Measurements from ENCODE around the gene RPSA.
"Not testable (repeated sequence)": the region's sequence is repeated elsewhere in the genome, so short reads cannot be mapped to it uniquely, and the experiment has no call there.

The RPSA gene

GRCh38 chr3:39423436-39423970, 17.0 kb downstream of the RPSA start:
- DNase-seq = no peak

DNA sequence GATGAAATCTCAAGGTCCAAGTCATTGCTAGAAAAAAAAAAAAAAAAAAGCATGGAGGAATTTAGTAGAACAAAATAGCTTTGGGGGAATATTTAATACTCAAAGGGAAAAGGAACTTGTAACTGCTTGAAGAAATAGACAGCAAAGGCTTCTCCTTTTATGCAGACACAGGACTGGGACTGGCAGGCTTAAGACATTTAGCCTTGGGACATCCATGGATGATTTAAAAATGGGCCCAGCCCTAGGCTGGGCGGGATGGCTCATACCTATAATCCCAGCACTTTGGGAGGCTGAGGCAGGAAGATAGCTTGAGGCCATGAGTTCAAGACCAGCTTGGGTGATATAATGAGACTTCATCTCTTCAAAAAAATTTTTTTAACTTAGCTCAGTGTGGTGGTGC, 19.8 kb downstream of the RPSA start:
- DNase-seq = no peak

GRCh38 chr3:39427506-39427905, 21.0 kb downstream of the RPSA start:
- no peak for DNase-seq

- DNase-seq = no peak
Observed at GRCh38 chr3:39428745-39429201, 22.3 kb downstream of the RPSA start.

DNA sequence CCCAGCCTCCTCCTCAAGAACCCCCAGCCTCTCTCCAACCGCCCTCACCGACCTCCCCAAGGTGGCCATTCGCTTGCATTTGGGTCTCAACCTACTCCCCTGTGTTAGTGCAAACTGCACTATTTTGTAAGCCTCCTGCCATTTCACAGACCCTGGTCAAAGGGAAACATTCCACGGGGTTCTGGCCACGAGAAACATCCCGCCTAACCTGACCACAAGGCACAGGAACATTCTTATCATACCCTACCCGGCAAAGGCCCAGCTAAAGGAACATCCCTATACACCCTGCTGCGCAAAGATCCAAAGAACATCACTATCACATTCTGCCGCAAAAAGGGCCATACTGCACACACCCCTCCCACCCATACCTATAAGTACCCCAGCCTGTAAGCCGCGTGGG, 22.9 kb downstream of the RPSA start:
- no peak for DNase-seq

GRCh38 chr3:39432342-39432741, 25.8 kb downstream of the RPSA start:
- DNase-seq = no peak

DNA sequence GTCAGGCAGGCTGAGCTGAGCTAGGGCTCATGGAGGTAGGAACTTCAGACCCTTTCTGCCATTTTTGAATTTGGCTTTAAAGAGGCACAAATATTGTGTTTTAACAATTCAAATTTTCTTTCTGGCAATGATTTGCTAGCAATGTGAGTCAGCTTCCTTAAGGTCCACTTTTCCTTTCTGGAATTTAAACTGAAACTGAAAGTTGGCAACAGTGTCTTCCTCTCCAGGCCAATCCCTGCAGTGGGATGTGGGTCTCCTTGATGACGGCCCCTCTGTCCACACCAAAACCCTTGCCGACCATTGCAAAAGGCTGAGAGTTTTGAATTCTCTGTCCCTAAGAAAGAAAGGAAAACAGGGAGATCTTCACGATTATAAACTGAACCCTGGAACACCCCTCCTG, 27.1 kb downstream of the RPSA start:
- DNase-seq = no peak

GRCh38 chr3:39434574-39434973, 28.1 kb downstream of the RPSA start:
- DNase-seq = no peak

DNA sequence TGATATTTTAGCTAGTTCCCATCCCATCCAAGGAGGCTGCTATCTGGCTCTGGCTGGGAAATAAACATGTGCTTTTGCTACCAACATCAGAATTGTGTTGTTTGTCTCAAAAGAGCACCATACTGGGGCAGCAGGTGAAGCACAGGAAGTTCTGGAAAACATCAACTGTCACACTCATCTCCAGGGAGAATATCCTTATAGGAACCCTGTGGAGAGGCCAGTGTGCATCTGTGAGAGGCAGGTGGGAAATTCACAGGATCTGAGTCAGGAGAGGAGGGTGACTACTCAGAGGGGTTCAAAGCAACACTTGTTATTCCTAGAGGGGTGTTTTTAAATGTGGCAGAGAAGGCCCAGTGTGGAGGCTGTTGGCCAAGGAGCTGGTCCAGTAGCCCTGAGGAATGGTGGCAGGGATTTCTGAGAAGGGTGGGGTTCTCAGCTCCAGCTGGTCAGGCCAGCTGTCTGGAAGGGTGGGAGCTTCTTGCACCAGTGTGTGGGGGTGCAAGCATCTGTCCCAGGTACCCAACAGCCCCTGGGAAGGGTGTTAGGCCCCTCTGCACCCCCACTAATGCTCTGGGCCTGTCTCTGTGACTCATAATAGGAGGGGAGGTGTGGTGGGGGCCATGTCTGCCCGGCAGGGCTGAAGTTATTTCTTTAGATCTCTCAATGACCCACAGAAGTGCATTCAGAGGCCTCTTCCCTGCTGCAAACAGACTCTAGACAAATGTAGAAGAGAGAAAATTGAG, 28.7 kb downstream of the RPSA start:
- no peak for DNase-seq

DNA sequence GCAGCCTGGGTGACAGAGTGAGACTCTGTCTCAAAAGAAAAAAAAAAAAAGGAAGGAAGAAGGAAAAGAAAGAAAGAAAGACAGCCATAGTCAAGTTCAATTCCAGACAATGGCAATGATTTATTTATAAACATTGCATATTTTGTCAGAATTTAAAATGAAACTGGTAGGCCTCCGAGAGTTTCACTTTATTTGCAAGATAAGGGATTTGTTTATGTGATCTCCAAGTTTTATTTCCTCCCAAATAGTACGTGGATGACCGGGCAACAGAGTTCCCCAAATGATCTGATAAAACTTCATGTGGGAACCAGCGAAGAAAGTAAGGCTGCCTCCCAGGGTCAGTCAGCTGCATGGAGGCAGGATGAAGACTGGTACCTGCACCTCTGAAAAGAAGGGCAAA, 32.4 kb downstream of the RPSA start:
- no peak for DNase-seq

- no peak for DNase-seq
Observed at GRCh38 chr3:39440316-39440715, 33.8 kb downstream of the RPSA start.

DNA sequence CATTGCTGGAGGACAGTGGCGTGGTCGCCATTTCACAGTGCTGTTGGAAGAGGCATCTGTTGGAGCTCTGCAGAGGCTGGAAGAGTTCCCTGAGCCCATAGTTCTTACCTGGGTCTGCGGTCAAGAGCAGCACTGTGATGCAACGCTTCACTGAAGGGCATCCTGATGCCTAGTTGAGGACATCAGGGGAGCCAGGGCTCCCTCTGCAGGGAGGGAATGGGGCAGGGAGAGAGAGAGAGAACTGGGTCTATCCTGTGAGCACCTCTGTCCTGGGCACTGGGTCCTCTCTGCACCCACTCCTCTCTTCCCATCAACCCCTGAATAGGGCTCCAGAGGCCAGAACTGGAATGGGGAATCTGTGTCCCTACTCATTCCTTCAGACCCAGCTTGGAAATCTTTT, 37.0 kb downstream of the RPSA start:
- DNase-seq = no peak

GRCh38 chr3:39445927-39446326, 39.4 kb downstream of the RPSA start:
- no peak for DNase-seq

DNA sequence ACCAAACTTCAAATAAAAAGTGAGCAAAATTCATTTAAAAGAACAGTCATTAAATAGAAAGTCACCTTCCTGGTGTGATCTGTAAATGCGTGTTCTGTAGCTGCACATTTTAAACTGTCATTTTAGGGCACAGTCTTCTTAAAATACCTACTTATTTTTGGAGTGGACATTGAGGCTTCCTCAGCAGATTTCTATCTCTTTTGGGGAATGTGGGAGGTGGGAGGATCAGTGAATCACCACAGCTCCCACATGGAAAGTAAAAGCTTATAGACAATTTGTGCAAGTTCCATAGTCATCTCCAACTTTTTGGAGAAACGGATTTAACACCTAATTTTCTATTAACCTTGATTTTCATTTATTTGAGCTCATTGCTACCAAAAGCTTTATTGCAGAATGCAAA, 39.9 kb downstream of the RPSA start:
- DNase-seq = no peak

GRCh38 chr3:39447637-39448483, 41.3 kb downstream of the RPSA start:
- peak; percentile 77 to 84 for DNase-seq

- DNase-seq = no peak
Observed at GRCh38 chr3:39448506-39449233, 42.1 kb downstream of the RPSA start.

- no peak for DNase-seq
Observed at GRCh38 chr3:39449796-39450195, 43.3 kb downstream of the RPSA start.

- DNase-seq = no peak
Observed at GRCh38 chr3:39453134-39453533, 46.6 kb downstream of the RPSA start.

GRCh38 chr3:39453872-39454271, 47.4 kb downstream of the RPSA start:
- not testable (repeated sequence) for DNase-seq

DNA sequence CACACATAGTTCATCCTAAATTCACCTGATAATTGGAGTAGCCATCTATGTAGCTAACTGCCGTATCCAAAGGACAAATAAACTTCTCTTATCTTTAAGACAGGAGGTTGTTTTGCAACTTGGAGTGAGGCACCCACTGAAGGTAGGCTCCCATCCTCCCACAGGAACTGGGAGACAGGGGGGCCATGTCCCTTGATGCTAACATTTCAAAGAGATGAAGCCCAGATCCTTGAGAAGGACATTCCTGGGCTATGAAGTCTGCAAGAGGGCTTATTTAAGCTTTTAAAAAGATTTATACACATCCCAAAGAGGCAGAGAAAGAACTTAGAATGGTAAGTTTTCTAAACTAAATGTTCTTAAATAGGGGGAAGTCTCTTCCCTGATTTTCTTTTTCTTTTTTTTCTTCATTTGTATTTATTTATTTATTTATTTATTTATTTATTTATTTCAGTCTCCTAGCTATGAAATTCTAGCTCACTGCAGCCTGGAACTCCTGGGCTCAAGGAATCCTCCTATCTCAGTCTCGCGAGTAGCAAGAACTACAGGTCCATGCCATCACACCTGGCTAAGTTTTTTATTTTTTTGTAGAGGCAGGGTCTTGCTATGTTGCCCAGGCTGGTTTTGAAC, 48.2 kb downstream of the RPSA start:
- no peak for DNase-seq

DNA sequence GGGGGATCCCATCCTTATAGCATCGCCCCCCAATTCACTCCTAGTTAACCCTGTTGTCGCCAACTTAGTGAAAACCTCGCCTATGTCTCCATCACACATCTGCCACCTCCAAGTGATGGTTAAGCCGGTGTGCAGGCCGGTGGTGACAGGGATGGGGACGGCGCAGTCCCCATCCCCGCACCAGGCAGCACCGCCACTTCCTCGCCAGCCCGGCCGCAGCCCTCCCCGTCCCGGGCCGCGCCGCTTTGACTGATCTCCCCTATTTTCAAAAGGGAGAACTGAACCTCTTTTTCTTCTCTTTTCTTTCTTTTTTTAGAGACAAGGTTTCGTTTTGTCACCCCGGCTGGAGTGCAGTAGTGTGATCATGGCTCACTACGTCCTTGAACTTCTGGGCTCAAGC, 49.6 kb downstream of the RPSA start:
- DNase-seq = no peak

DNA sequence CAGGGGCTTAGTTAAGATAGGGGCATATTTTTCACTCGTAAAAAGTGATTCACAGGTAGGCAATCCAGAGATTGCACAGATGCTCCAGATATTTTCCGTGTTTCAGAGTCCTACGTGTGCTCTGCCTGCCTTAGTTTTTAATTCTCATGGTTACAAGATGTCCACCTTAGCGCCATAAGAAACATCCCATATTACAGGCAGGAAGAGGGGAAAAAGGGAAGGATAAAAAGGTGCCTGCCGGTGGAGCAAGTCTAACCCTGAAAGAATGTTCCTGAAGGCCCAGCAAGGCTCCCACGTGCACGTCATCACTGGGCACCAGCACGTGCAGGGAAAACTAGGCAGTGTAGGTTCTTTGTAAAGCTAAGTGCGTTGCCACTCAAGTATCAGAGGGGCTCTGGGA, 50.8 kb downstream of the RPSA start:
- no peak for DNase-seq

DNA sequence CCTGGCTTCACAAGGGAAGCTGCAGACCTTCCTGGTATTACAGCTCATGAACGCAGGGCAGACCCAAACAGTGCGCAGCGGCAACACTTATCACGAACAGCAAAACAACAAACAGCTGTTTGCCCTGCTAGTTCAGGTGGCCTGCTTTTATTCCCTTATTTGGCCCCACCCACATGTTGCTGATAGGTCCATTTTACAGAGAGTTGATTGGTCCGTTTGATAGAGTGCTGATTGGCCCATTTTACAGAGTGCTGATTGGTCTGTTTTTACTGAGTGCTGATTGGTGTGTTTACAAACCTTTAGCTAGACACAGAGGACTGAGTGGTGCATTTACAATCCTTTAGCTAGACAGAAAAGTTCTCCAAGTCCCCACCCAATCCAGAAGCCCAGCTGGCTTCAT, 52.1 kb downstream of the RPSA start:
- not testable (repeated sequence) for DNase-seq
